ENCODE results near the gene TBC1D14. TPM values are rescaled to one million over a fixed set of nuclear protein-coding genes. Genes with fewer than 3 reads are reported as not detected.
A peak's percentile ranks its signal among the peaks of the same experiment; 100 is the strongest.

The TBC1D14 gene
- total RNA-seq, 1 donor from 2014 or later: 61.8 TPM

GRCh38 chr4:7023901-7024300, 114.3 kb downstream of the TBC1D14 start:
- peaks cover 9% of the 10 kb centered on the region for H3K36me3 Mint-ChIP-seq (ENCODE audit: insufficient read depth)
- no peaks in the 10 kb centered on the region for H3K9me3 Mint-ChIP-seq (ENCODE audit: low read depth)

GRCh38 chr4:7024336-7024890, 114.8 kb downstream of the TBC1D14 start:
- Mint-ChIP-seq H3K4me1 (ENCODE audit: low read depth) (peaks cover 4% of the 10 kb centered on the region), H3K27me3 (no peaks in the 10 kb centered on the region), H3K4me3 (ENCODE audit: low read depth) (no peak overlapping the region), H3K9me3 (ENCODE audit: low read depth) (no peaks in the 10 kb centered on the region), H3K27ac (peak overlapping the region; percentile 52), H3K36me3 (ENCODE audit: insufficient read depth) (peaks cover 10% of the 10 kb centered on the region)
- DNase-seq (ENCODE audit: low spot score, unreplicated experiment): no peak
- TF ChIP-seq, protein P1, sequence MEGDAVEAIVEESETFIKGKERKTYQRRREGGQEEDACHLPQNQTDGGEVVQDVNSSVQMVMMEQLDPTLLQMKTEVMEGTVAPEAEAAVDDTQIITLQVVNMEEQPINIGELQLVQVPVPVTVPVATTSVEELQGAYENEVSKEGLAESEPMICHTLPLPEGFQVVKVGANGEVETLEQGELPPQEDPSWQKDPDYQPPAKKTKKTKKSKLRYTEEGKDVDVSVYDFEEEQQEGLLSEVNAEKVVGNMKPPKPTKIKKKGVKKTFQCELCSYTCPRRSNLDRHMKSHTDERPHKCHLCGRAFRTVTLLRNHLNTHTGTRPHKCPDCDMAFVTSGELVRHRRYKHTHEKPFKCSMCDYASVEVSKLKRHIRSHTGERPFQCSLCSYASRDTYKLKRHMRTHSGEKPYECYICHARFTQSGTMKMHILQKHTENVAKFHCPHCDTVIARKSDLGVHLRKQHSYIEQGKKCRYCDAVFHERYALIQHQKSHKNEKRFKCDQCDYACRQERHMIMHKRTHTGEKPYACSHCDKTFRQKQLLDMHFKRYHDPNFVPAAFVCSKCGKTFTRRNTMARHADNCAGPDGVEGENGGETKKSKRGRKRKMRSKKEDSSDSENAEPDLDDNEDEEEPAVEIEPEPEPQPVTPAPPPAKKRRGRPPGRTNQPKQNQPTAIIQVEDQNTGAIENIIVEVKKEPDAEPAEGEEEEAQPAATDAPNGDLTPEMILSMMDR (IDR thresholded peaks at IDR 0.05; ENCODE audit: unreplicated experiment): no peak

More at GRCh38 chr4:7023901-7024300, 114.3 kb downstream of the TBC1D14 start:
- peaks cover 4% of the 10 kb centered on the region for H3K4me1 Mint-ChIP-seq (ENCODE audit: low read depth)
- DNase-seq (ENCODE audit: low spot score, unreplicated experiment): no peak
- TF ChIP-seq, protein P1 (IDR thresholded peaks at IDR 0.05; ENCODE audit: unreplicated experiment): no peak
- H3K4me3 Mint-ChIP-seq (ENCODE audit: low read depth): no peak overlapping the region
- peak overlapping the region; percentile 11 for H3K27ac Mint-ChIP-seq
- H3K27me3 Mint-ChIP-seq: no peaks in the 10 kb centered on the region

- Mint-ChIP-seq H3K27me3 (no peaks in the 10 kb centered on the region), H3K4me3 (ENCODE audit: low read depth) (no peak overlapping the region), H3K9me3 (ENCODE audit: low read depth) (no peaks in the 10 kb centered on the region), H3K27ac (peak overlapping the region; percentile 52), H3K4me1 (ENCODE audit: low read depth) (peaks cover 4% of the 10 kb centered on the region), H3K36me3 (ENCODE audit: insufficient read depth) (peaks cover 12% of the 10 kb centered on the region)
- no peak for DNase-seq (ENCODE audit: low spot score, unreplicated experiment)
- TF ChIP-seq, protein P1 (IDR thresholded peaks at IDR 0.05; ENCODE audit: unreplicated experiment): no peak
These were observed 115.5 kb downstream of the TBC1D14 start for GRCh38 chr4:7025040-7025602.

DNA sequence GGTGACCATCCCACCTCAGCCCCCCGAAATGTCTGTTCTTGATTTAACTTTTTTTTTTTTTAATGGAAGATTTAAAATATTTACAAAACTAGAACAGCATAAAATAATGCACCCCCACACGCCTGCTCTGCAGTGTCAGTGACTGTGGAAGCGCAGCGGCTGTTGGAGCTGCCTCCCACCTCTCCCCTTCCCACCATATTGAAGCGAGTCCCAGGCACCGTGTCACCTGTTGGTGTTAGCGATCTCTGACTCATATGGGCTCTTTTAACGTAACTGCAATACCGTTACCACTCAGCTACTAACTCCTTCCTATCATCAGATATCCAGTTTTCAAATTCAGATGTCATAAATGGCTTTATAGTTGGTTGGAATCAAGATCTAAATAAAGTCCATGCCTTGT, 116.5 kb downstream of the TBC1D14 start:
- peak overlapping the region; percentile 14 for H3K27ac Mint-ChIP-seq
- H3K9me3 Mint-ChIP-seq (ENCODE audit: low read depth): no peaks in the 10 kb centered on the region
- H3K4me1 Mint-ChIP-seq (ENCODE audit: low read depth): no peaks in the 10 kb centered on the region
- TF ChIP-seq, protein P1 (IDR thresholded peaks at IDR 0.05; ENCODE audit: unreplicated experiment): no peak
- H3K36me3 Mint-ChIP-seq (ENCODE audit: insufficient read depth): peaks cover 18% of the 10 kb centered on the region
- DNase-seq (ENCODE audit: low spot score, unreplicated experiment): no peak
- no peak overlapping the region for H3K4me3 Mint-ChIP-seq (ENCODE audit: low read depth)
- no peaks in the 10 kb centered on the region for H3K27me3 Mint-ChIP-seq

- Mint-ChIP-seq H3K27me3 (no peaks in the 10 kb centered on the region), H3K27ac (no peak overlapping the region), H3K9me3 (ENCODE audit: low read depth) (no peaks in the 10 kb centered on the region), H3K4me1 (ENCODE audit: low read depth) (no peaks in the 10 kb centered on the region), H3K36me3 (ENCODE audit: insufficient read depth) (peaks cover 18% of the 10 kb centered on the region), H3K4me3 (ENCODE audit: low read depth) (no peak overlapping the region)
- no peak for DNase-seq (ENCODE audit: low spot score, unreplicated experiment)
- TF ChIP-seq, protein P1 (IDR thresholded peaks at IDR 0.05; ENCODE audit: unreplicated experiment): no peak
These were observed 117.7 kb downstream of the TBC1D14 start for GRCh38 chr4:7027284-7027683.

Measured in progenitor cell of endocrine pancreas (in vitro differentiated cells).